GM21526 (cell line): ENCODE measurements around the gene KRT14.
"Not testable (repeated sequence)": the region's sequence is repeated elsewhere in the genome, so short reads cannot be mapped to it uniquely, and the experiment has no call there.

Source experiments
- ATAC-seq: cut with Tn5 transposase; IDR thresholded peaks from one replicate; pipeline ENCODE4 v1.9.1; 2021; ENCODE audit warnings: moderate library complexity; ENCODE audit not compliant: unreplicated experiment, low FRiP score

The KRT14 gene

DNA sequence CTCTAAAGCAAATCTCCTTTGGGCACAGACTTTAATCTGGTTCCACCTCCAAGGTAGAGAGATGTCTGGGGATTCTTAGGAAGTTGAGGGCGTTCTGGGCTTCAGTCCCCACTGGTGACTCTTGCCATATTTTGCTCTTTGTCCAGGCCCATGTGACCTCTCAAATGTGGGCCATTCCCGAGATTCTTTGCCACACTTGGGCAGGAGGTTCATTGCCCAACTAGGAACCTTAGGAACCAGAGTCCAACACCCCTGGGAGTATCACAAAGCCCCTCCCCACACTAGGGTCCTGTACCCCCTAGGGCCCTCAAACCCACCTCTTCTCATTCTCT, 6.5 kb downstream of the KRT14 start:
- ATAC-seq: no peak

DNA sequence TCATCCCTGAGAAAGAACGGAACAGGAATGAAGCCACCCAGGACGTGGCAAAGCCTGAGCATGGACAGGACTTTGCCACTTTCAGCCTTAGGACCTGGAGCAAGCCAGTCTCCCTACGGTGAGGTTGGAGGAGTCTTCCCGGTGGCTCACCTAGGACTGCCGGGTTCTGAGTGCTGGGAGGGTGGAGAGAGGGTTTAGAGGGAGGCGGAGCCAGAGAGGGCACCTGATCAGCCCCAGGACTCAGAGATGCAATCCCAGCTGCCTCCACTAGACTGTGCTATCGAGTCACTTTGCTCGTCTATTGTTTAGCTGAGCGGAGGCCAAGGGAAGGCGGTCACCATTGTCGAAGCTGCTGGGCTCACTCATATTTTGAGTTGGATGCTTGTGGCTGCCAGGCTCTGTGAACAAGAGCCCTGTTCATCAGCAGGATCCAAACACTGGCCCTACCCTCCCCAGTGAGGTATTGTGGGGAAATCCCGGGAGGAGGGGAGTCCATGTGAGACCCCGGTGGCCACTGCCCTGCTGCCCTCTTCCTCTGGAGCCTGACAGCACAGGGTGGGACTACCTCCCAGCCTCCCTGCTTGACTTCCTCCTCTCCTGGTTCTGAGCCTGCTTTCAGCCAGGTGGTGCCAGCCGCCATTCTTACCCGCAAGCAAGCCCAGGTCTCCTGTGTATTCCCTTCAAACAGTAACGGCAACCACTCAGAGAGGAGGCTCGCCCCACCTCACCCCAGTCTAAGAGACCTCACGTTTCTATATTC, 7.0 kb downstream of the KRT14 start:
- no peak for ATAC-seq

DNA sequence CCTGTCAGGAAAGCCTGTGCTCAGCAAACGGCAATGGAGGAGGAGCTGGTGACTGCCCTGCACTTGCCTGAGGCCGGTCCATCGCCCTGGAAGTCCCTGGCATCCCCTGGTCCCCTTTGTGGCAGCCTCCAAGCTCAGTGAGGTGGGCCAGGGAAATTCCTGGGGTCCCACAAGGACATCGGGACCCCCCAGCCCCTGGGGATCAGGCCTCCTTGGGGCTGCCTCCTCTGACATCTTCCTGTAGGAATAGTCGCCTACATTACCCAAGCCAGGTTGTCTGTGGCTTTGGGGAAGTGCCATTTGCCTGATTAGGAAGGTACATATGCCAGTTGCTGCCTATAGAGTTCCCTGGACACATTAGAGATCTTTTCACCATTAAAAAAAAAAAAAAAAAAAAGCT, 7.7 kb downstream of the KRT14 start:
- no peak for ATAC-seq

DNA sequence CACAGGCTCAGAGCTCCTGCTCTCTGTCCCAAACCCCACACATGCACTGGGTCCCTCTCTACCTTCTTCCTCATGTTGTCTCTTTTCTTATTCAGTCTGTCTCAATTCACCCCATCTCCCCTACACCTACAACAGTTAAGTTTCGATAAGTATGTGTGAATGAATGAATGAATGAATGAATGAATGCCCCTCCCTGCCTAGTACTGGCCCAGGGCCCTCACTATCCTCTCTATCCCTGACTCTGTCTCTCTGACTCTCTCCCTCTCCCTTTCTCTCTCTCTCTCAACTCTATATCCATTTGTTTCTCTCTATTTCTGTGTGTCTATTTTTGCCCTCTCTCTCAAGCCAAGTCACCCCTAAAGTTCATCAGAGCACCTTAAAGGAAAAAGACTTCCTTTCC, 8.2 kb downstream of the KRT14 start:
- ATAC-seq: no peak

DNA sequence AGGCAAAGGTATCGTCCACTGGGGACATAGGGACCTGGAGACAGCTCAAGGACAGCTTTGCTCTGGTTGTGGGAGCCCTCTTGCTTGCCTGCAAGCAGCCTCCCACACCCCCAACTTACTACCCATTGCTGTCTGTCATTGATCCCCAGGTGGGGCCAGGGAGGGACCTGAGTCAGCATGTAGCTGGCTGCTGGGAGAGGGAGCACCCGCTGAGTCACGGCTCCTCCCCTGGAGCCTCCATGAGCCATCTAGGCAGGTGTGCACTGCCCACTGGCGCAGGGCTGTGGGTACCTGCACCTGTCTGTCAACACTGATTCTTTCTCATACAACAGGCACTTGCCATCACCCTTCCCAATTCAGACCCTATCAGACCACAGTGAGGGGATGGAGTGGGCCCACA, 10.0 kb downstream of the KRT14 start:
- ATAC-seq: not testable (repeated sequence)

DNA sequence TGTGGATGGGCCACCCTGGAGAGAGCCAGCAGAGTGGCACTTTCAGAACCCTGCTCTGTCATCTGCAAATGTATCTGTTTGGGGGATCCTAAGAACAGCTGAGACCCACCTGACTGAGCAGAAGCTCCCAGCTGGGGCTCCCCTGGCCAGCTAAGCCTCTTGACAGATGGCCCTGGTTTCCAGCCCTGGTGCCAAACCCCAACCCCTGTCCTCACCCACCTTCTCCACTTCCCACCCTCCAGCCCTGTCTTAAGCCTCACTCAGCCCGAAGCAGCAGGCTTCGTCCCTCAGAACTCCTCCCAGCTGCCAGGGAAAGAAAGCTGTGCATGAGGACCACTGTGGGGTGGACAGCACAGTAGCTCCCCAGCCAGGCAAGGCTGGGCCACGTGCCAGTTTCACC, 11.4 kb downstream of the KRT14 start:
- ATAC-seq: no peak

DNA sequence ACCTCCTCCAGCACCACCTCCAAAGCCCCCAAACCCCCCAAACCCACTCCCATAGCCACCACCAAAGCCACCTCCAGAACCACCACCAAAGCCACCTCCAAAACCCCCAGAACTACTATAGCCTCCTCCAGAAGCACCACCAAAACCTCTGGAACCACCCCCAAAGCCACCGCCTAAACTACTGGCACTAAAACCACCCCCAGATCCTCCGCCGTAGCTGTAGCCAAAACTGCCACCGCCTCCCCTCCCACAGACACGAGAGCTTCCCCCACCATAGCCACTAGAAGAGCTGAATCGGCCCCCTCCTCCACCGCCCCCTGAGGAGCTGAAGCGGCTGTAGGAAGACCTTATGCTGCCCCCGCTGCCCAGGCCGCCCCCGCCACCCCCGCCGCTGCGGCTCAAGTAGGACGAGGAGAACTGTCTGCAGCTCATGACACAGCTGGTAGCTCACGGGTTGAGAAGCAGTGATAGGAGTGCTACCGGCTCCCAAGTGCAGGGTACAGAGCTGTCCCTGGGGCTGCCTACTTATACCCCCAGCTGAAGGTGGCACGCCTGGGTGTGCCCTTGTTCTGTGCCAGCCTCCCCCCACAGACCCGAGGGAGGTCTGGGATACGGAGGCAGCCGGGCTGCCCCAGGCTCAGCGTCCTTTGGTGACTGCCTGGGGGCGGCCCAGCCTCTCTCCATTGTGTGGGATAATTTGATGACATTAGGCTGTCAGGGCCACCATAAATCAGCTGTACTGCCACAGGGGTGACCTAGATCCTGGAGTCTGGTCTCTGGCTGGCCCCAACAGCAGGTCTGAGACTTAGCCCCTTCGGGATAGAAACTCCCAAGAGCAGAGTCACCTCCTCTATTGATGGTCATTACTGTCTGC, 14.9 kb downstream of the KRT14 start, which contains the start of gene KRT9:
Gene KRT9, minus strand, starts transcription at position 499 of the 874 bp plus-strand sequence. Its CDS starts 67 bp downstream, at position 432.
- no peak for ATAC-seq

DNA sequence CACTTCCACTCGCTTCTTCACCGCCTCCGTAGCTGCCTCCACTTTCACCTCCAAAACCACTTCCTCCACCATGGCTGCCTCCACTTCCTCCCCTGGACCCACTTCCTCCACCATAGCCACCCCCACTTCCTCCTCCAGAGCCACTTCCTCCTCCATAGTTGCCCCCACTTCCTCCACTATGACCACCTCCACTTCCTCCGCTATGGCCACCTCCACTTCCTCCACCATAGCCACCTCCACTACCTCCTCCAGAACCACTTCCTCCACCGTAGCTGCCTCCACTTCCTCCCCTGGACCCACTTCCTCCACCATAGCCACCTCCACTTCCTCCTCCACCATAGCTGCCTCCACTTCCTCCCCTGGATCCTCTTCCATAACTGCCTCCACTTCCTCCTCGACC, 19.4 kb downstream of the KRT14 start:
- no peak for ATAC-seq

DNA sequence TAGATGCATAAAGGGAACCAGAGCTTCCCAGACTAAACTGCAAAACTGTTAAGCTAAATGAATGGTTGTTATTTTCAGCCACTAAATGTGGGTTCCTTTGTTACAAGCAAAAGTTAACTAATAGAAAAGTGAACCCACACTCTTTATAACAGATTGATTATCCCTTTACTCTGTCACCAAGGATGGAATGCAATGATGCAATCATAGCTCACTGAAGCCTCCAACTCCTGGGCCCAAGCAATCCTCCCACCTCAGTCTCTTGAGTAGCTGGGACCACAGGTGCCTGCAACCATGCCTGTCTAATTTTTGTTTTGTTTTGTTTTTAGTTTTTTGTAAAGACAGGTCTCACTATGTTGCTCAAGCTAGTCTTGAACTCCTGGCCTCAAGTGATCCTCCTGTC, 21.4 kb downstream of the KRT14 start:
- no peak for ATAC-seq

DNA sequence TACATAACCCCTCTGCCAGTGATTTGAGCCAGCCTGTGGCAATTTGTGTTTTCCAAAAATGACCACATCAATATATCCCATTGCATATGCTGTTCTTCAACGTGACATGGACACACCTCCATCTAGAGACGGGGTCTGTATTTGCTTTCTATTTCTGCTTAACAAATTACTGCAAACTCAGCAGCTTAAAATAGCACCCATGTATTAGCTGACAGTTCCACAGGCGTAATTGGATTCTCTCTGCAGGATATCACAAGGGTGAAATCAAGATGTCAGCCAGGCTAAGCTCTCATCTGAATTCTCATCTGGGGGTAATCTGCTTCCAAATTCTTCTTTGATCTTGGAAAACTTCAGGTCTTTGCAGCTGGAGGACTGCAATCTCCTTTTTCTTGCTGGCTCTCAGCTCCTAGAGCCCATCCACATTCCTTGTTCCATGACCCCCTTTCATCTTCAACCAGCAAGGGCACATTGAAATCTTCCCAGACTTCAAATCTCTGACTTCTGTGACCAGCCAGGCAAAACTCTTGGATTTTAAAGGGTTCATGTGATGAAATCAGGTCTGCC, 23.0 kb downstream of the KRT14 start:
- ATAC-seq: no peak

DNA sequence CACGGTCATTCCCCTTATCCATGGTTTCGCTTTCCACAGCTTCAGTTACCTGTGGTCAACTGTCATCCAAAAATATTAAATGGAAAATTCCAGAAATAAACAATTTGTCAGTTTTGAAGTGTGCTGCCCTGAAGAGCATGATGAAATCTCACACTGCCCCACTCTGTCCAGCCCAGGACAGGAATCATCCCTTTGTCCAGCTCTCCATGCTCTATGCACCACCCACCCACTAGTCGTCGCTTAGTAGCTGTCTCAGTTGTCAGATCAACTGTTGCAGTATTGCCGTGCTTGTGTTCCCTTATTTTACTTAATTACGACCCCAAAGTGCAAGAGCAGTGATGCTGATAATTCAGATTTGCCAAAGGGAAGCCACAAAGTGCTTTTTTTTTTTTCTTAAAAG, 25.1 kb downstream of the KRT14 start:
- ATAC-seq: no peak

DNA sequence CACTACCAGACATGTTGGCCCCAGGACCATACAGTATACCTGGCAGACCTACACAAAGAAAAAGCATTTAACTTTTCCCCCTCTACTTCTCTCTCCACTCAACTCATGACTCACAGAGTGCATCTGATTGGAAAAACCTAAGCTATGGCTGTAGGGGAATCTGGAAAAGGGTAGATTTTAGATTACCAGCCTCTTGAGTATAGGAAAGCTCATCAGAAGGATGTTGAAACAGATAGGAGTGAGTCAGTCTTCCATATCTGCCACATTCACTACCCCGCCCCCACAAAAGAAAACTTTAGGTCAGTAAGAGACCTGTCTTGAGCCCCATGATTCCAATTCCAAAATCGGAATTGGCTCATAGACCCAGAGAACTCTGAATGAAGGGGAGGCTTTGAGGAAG, 27.1 kb downstream of the KRT14 start:
- ATAC-seq: no peak

DNA sequence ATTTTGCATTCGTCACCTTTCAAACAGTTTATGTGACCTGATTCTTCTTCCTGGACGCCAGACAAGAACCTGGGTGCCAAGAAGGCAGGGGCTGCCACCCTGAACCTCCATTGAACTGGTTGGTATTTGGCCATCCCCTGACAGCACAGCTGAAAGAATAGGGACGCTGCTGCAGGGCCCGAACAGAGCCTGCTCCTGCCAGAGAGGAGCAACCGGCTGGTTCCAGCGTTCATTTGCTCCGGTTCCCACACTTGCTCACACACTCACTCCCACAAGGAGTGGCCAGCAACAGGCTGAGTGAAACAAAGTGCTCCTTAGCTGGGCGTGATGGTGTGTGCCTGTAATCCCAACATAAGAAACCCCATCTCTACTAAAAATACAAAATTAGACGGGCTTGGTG, 29.8 kb downstream of the KRT14 start:
- no peak for ATAC-seq

DNA sequence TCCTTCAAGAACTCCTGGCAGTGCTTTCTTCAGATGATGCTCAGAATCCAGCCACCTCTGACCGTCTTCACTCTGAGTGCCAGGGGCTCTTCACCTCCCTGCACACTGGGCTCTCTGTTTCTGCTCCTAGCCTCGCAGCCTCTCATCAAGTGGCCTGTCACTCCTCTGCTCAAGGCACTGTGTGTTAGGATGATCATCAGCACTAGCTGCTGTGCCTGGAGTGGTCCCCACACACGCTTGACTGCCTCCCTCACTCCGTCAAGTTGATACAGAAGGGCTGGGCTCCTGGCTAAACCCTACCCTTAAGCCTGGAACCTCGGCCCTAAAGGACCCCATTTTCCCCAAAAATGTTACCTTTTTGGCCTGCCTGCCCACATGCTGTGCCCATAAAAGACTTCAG, 30.4 kb downstream of the KRT14 start:
- ATAC-seq: no peak

DNA sequence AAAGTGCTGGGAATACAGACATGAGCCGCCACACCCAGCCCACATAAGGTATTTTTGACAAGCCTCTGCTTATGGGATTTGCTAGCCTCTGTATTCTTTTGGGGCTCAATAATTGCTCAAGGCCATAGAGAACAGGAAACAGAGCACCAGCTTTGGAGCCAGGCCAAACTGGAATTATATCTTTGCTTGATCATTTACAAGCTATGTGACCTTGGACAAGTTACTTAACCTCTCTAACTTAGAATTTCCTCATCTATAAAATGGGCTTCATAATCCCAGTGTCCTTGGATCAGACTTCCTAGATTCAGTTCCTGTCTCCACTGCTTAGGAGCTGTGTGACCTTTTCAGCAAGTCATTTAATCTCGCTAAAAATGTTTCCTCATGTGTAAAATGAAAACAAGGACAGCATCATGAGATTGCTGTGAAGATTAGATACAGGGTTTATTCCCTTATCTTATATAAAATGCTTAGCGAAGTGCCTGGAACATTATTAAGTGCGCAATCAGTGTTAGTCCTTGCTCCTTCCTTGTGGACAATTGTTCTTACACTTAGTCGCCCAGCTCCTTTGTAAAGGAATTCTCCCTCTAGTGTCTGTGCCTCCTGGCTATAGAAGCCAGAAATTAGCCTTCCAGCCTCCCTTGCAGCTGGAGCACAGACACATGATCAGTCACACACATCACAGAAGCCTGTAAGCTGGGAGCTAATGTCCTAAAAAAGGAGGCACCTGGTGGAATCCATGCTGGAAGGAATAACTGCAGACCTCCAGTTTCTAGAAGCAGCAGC, 31.4 kb downstream of the KRT14 start:
- no peak for ATAC-seq

DNA sequence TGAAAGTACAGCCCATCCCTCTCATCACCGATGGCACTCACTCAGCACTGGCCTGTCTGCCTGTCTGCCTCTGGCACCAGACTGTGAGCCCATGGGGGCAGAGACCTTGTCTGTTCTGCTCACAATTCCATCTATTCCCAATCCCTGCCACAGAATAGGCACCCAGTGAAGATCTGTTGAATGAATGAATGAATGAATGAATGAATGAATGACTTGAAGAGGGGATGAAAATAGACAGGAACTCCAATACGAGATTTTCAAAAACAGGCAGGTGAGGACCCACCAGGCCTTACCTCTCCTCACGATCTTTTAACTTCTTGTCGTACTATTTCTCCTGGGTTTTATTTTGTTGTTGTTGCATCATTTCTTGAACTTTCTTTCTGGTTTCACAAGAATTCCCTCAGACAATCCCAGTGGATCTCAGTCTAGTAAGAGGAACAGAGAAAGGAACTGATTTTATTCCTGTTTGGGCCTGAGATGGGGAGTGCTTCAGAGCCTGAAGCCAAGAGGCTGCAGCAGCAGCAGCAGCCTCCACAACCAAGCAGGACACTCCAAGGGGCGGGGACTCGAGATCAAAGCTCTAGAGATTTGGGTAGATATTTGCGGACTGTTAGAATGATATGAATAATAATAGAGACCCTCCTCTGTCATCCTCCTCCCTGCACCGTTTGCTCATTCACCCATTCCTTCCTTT, 32.6 kb downstream of the KRT14 start:
- no peak for ATAC-seq

DNA sequence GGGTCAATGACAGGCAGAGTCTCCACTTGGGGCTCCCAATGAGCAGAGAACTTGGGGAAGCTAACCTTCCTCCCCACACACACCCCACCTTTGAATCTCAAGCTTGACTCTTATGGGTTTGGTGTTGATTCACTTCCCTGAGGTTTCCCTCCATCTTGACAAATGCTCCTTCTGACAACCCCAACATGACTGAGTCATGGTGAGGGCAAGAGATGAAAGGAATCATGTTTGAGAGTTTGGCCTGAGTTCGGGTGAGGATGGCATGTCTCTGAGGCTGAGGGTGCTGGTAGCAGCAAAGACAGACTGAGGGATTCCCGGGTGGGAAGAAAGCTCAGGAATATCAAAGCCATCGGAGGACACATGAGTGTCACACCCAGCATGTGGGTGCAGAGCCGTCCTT, 33.5 kb downstream of the KRT14 start:
- no peak for ATAC-seq

DNA sequence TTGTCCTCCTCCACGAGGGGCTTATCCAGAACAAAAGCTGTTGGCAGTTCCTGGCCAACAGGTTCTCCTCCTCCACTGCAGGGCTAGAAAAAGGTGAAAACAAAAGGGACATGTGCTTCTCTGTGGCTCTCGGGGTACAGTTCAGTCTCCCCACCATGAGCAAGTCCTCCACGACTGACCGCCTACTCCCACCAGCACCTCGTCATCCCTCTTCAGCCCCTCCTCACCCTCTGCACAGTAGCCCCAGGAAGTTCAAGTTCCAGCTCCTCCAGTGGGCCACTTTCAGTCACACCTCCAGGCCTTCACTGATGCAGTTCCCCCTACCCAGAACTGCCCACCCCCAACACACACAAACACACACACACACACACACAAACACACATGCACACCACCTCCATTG, 34.2 kb downstream of the KRT14 start:
- no peak for ATAC-seq

DNA sequence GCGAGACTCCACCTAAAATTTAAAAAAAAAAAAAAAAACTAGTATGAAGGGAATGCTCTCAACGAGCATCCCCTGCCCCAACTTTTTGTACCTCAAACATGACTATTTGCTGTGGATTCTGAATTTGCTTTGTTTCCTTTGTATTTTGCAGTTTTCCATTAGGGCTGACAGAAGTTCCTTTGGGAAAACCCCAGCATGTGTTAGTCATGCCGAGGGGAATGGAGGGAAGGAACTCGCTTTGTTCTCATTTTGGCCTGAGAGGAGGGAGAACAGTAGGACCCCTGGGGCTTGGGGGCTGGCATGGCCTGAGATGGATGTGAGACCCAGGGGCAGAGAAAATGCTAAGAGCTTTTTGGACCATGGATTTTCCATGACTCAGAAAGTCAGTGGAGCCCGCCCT, 35.3 kb downstream of the KRT14 start:
- no peak for ATAC-seq

DNA sequence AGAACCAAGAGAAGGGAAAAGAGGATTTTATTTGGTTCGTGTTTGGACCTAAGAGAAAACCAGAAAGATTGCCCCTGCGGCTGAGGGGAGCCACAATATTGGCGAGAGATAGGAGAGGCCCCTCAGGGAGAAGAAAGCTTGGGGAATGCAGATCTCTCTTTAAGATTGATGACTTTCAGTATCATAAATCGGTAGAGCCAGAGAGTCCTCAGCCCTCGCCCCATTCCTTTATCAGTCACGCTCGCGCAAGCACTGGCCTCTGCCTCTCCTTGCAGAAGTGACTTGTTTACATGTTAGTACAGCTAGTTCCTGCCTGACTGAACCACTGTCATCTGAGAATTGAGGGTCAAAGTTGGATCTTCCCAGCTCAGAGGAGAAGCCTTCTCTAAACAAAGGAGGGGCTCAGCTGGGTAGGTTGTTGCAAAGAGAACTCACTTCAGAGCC, 37.1 kb downstream of the KRT14 start:
- ATAC-seq: no peak
